Loucy (cell line): ENCODE measurements around the gene TEX48.

Experiments
- CTCF ChIP-seq: fragments of 200-600 bp; sonication (generic); conservative IDR thresholded peaks from 2 replicates; pipeline ENCODE4 v1.5.1; 2014; ENCODE audit warnings: mild to moderate bottlenecking, antibody characterized with exemption, low read length
- EZH2phosphoT487 ChIP-seq: fragments of 200-600 bp; IDR thresholded peaks from 2 replicates; pipeline ENCODE4 v1.6.1; 2018; ENCODE audit warnings: antibody characterized with exemption, mild to moderate bottlenecking, moderate library complexity, borderline replicate concordance

DNA sequence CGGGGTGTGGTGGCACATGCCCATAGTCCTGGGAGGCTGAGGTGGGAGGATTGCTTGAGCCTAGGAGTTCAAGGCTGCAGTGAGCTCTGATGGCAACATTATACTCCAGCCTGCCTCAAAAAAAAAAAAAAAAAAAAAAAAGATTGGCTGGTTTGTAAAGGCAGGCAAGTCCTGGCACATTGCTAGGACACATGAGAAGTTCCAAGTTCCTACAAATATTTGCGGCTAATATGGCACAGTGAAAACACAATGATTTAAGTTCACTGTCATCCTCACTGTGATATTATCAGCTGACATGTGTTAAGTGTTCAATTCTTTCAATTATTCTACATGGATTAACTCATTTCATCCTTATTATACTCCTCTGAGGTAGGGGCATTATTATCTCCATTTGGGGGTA lies 50.8 kb downstream of the TEX48 start:
- TF ChIP-seq CTCF (no peak), EZH2phosphoT487 (no peak)
